Measurements from ENCODE around the gene ZNF608. TPM values are rescaled to one million over a fixed set of nuclear protein-coding genes. Genes with fewer than 3 reads are reported as not detected.

The ZNF608 gene
- total RNA-seq, 1 donor from 2014 or later = 88.0 TPM

- peak overlapping the region; percentile 62 for H3K27ac Mint-ChIP-seq (ENCODE audit: unreplicated experiment)
- H3K27me3 Mint-ChIP-seq (ENCODE audit: unreplicated experiment) = peaks cover 2% of the 10 kb centered on the region
- no peak for DNase-seq (ENCODE audit: low spot score)
- H3K36me3 Mint-ChIP-seq (ENCODE audit: low read depth, unreplicated experiment) = peaks cover 3% of the 10 kb centered on the region
- H3K4me3 Mint-ChIP-seq (ENCODE audit: unreplicated experiment) = no peak overlapping the region
- TF ChIP-seq CTCF (IDR thresholded peaks at IDR 0.05; ENCODE audit: unreplicated experiment) = no peak
- no peaks in the 10 kb centered on the region for H3K9me3 Mint-ChIP-seq (ENCODE audit: unreplicated experiment)
- peaks cover 52% of the 10 kb centered on the region for H3K4me1 Mint-ChIP-seq (ENCODE audit: unreplicated experiment)
These were observed 18.0 kb downstream of the ZNF608 start for GRCh38 chr5:124728331-124728967.

GRCh38 chr5:124726631-124727362 lies 19.6 kb downstream of the ZNF608 start:
- H3K4me1 Mint-ChIP-seq (ENCODE audit: unreplicated experiment) = peaks cover 38% of the 10 kb centered on the region

GRCh38 chr5:124725622-124726258 lies 20.7 kb downstream of the ZNF608 start:
- no peak for DNase-seq (ENCODE audit: low spot score)
- Mint-ChIP-seq H3K4me3 (ENCODE audit: unreplicated experiment) (no peak overlapping the region), H3K4me1 (ENCODE audit: unreplicated experiment) (peaks cover 44% of the 10 kb centered on the region), H3K27ac (ENCODE audit: unreplicated experiment) (no peak overlapping the region), H3K27me3 (ENCODE audit: unreplicated experiment) (peaks cover 2% of the 10 kb centered on the region), H3K9me3 (ENCODE audit: unreplicated experiment) (no peaks in the 10 kb centered on the region), H3K36me3 (ENCODE audit: low read depth, unreplicated experiment) (peaks cover 6% of the 10 kb centered on the region)
- no peak for TF ChIP-seq CTCF (IDR thresholded peaks at IDR 0.05; ENCODE audit: unreplicated experiment)

More at GRCh38 chr5:124726631-124727362, 19.6 kb downstream of the ZNF608 start:
- no peak for DNase-seq (ENCODE audit: low spot score)
- no peaks in the 10 kb centered on the region for H3K9me3 Mint-ChIP-seq (ENCODE audit: unreplicated experiment)
- H3K27ac Mint-ChIP-seq (ENCODE audit: unreplicated experiment) = no peak overlapping the region
- H3K4me3 Mint-ChIP-seq (ENCODE audit: unreplicated experiment) = no peak overlapping the region
- H3K27me3 Mint-ChIP-seq (ENCODE audit: unreplicated experiment) = peaks cover 2% of the 10 kb centered on the region
- no peak for TF ChIP-seq CTCF (IDR thresholded peaks at IDR 0.05; ENCODE audit: unreplicated experiment)
- peaks cover 3% of the 10 kb centered on the region for H3K36me3 Mint-ChIP-seq (ENCODE audit: low read depth, unreplicated experiment)

DNA sequence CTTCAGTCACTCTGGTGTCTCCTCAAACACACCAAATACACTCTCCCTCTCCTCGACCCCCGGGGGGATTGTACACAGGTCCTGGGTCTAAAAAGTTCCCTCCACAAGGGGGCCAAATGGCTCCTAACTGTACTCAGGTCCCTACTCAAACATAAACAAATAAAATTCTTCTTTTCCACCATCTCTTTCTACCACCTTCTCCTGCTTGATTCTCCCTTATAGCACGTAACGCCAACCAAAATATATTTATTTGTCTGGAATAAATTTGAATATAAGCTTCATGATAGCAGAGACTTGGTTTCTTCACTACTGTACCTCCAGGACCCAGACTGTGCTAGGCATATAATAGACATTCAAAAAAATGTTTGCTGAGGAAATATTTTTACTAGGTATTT lies 21.4 kb downstream of the ZNF608 start:
- Mint-ChIP-seq H3K9me3 (ENCODE audit: unreplicated experiment) (no peaks in the 10 kb centered on the region), H3K4me3 (ENCODE audit: unreplicated experiment) (no peak overlapping the region), H3K36me3 (ENCODE audit: low read depth, unreplicated experiment) (peaks cover 6% of the 10 kb centered on the region), H3K4me1 (ENCODE audit: unreplicated experiment) (peaks cover 43% of the 10 kb centered on the region), H3K27ac (ENCODE audit: unreplicated experiment) (peak overlapping the region; percentile 1), H3K27me3 (ENCODE audit: unreplicated experiment) (peaks cover 2% of the 10 kb centered on the region)
- no peak for DNase-seq (ENCODE audit: low spot score)
- no peak for TF ChIP-seq CTCF (IDR thresholded peaks at IDR 0.05; ENCODE audit: unreplicated experiment)
